Brain microvascular endothelial cell (primary cell): ENCODE data around the gene HHAT.

Source experiments
- DNase-seq: peaks from one replicate; pipeline ENCODE4 v3.0.0-alpha.2; 2020
- H3K27ac ChIP-seq: fragments of 250-450 bp; sonication (Bioruptor Pico); 2 replicates; pipeline ENCODE4 v1.5.1; 2020; ENCODE audit warnings: mild to moderate bottlenecking, moderate library complexity
- H3K27me3 ChIP-seq: fragments of 250-450 bp; sonication (Bioruptor Pico); replicated peaks from 2 replicates; pipeline ENCODE4 v1.5.1; 2020; ENCODE audit warnings: mild to moderate bottlenecking
- H3K36me3 ChIP-seq: fragments of 250-450 bp; sonication (Bioruptor Pico); replicated peaks from 2 replicates; pipeline ENCODE4 v1.5.1; 2020; ENCODE audit warnings: mild to moderate bottlenecking
- H3K4me3 ChIP-seq: 2 replicates; pipeline ENCODE4 v1.5.1; 2011; ENCODE audit warnings: low read depth, mild to moderate bottlenecking, control low read depth, low read length, moderate library complexity
- in situ Hi-C: cut with HindIII; loops from 2 replicates; pipeline ENCODE4 v1.10.0; 2017; ENCODE audit warnings: low sequenced_read_pairs, low pct_ligation_motif_present
- TF ChIP-seq, protein P1 (sequence below): IDR thresholded peaks from 2 replicates; pipeline ENCODE4 v1.5.1; 2011; ENCODE audit warnings: low read depth, mild to moderate bottlenecking, moderate library complexity, low read length, control low read depth, inconsistent platforms; ENCODE audit errors: missing control alignments

HHAT gene

DNA sequence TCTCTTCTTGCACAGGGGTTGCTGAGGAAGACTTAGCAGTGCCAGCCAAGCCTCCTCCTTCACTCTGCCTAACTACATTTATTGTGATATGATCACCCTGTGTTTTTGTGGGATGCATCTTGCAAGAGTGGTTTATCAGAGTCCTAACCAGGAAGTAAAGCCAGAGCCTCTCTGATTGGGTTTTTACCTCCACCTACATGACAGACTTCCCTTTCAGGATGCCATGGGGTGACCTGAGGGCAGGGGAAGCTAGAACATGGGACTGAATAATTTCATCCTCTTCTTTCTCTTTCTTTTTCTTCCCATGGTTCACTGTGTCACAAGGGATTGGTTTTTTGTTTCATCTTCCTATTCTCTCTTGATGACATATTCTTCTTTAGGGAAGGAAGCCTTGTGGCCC, 146.6 kb downstream of the HHAT start:
- Histone ChIP-seq H3K27ac (no peak overlapping the region), H3K27me3 (no peaks in the 10 kb centered on the region), H3K4me3 (no peak overlapping the region), H3K36me3 (no peaks in the 10 kb centered on the region)
- no peak for DNase-seq
- TF ChIP-seq, protein P1, sequence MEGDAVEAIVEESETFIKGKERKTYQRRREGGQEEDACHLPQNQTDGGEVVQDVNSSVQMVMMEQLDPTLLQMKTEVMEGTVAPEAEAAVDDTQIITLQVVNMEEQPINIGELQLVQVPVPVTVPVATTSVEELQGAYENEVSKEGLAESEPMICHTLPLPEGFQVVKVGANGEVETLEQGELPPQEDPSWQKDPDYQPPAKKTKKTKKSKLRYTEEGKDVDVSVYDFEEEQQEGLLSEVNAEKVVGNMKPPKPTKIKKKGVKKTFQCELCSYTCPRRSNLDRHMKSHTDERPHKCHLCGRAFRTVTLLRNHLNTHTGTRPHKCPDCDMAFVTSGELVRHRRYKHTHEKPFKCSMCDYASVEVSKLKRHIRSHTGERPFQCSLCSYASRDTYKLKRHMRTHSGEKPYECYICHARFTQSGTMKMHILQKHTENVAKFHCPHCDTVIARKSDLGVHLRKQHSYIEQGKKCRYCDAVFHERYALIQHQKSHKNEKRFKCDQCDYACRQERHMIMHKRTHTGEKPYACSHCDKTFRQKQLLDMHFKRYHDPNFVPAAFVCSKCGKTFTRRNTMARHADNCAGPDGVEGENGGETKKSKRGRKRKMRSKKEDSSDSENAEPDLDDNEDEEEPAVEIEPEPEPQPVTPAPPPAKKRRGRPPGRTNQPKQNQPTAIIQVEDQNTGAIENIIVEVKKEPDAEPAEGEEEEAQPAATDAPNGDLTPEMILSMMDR, result no peak
- in situ Hi-C loops, result no loop called here

DNA sequence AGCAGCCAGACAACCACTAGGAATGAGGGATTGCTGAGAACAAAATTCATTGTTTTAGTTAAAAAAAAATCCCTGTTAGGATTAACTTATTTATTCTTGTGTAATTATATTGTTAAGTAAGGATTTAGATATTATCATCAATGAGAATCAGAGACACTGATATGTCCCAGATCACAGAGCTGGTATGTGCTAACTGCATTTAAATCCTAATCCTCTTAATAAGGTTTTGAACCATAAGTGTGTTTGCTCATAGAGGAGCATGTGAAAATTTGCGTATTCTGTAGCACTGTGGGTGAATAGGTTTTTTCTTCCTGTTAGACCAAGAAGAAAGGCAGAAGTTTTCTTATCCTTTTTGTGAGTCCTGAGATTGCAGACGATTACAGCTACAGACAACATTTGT, 147.1 kb downstream of the HHAT start:
- in situ Hi-C loops, result no loop called here
- Histone ChIP-seq H3K4me3 (no peak overlapping the region), H3K27ac (no peak overlapping the region), H3K27me3 (no peaks in the 10 kb centered on the region), H3K36me3 (no peaks in the 10 kb centered on the region)
- DNase-seq, result no peak
- TF ChIP-seq, protein P1, result no peak

DNA sequence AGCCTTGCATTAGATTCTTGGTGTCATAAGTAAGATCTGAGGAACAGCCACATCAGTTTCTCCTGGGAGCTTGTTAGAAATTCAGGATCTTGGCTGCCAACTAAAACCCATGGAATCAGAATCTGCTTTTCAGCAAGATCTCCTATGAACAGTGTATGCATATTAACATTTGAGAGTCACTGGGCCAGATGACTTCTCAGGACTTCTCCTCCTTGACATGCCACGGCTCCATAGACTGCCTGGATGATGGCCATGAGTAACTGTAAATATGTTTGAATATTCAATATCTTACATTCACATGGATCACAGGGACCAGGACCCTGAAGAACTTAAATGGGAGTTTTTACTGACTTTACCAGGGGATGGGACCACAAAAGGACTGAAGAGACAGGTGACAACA, 148.0 kb downstream of the HHAT start:
- no peak overlapping the region for H3K4me3 ChIP-seq
- H3K36me3 ChIP-seq, result no peaks in the 10 kb centered on the region
- H3K27ac ChIP-seq, result no peak overlapping the region
- no peak for DNase-seq
- in situ Hi-C loops, result no loop called here
- TF ChIP-seq, protein P1, result no peak
- H3K27me3 ChIP-seq, result no peaks in the 10 kb centered on the region

DNA sequence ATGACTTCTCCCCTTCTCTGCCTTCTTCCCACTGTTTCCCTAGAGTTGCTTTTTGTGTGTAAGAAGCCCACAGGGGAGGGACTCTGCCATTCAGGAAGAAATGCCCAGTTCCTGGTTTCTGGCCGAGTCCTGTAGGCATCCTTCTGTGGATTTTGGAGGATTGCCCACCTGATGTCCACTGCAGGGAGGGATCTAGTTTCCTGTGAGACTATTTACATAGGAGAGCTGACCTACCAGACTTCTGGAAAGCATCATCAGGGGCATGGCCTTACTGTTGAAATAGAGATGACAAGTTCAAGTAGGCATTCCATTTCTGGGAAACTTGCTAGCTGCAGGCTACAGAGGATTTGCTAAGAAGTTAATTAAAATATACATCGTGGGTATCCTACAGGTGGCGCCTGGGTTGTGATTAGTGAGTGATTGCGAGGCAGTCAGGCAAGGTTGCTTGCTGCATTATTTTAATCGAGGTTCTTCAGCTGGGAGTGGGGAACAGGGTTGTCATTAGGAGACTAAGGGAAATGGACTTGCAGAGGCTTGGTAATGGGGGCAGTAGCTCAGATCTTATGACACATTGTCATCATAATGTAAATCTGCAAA, 148.7 kb downstream of the HHAT start:
- in situ Hi-C loops, result no loop called here
- no peak overlapping the region for H3K4me3 ChIP-seq
- H3K27me3 ChIP-seq, result no peaks in the 10 kb centered on the region
- H3K36me3 ChIP-seq, result no peaks in the 10 kb centered on the region
- H3K27ac ChIP-seq, result no peak overlapping the region
- TF ChIP-seq, protein P1, result no peak
- DNase-seq, result no peak

DNA sequence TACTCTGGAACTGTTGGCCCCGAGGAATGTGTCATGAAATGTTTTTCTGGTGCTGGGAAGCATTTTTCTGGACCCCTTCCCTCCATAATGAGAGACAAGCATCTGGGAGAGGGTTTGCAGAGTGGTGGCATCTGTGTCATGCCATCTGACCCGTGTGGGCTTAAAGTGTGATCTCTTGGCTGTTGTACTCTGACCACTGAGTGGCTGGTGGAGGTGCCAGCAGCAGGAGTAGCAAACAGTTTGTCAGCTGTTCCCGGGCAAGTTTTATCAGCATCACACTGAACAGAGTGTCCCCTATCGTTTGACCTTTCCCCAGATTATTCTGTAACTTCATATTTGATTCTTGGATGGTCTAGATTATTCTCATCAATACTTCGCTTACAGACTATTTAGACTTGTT, 150.1 kb downstream of the HHAT start:
- no peaks in the 10 kb centered on the region for H3K36me3 ChIP-seq
- no peak overlapping the region for H3K27ac ChIP-seq
- no peak for DNase-seq
- in situ Hi-C loops, result no loop called here
- no peaks in the 10 kb centered on the region for H3K27me3 ChIP-seq
- TF ChIP-seq, protein P1, result no peak
- no peak overlapping the region for H3K4me3 ChIP-seq

DNA sequence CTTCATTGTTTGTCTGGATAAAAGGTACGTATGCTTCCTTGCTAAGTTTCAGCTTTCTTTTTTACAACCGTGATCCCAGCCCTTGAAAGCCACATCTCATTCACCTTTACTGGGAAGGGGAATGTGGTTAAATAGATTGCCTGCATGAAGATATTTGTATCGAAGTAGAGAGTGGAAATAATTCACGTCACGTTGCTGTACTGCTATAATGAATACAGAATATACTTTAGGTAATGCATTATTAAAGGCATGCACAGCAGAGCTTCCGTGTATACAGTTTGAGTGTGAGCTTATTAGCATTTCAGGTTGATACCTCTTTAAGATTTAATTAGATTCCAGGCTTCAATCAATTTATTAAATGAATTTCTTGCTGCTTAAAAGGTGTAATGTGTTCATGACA, 153.8 kb downstream of the HHAT start:
- in situ Hi-C loops, result no loop called here
- TF ChIP-seq, protein P1, result no peak
- Histone ChIP-seq H3K4me3 (no peak overlapping the region), H3K27me3 (no peaks in the 10 kb centered on the region), H3K36me3 (no peaks in the 10 kb centered on the region), H3K27ac (no peak overlapping the region)
- no peak for DNase-seq
